Fibroblast of skin of right quadriceps (primary cell): ENCODE results near the gene HES7.
"Not testable (repeated sequence)": the region's sequence is repeated elsewhere in the genome, so short reads cannot be mapped to it uniquely, and the experiment has no call there.

ENCODE experiments used
- DNase-seq: peaks from one replicate; pipeline ENCODE4 v3.0.0-alpha.2; 2013

The HES7 gene

GRCh38 chr17:8123695-8124349, at the start of gene HES7:
Gene HES7, minus strand, starts transcription at chr17:8124106. Its CDS starts 22 bp downstream, at chr17:8124084.
- DNase-seq = no peak

DNA sequence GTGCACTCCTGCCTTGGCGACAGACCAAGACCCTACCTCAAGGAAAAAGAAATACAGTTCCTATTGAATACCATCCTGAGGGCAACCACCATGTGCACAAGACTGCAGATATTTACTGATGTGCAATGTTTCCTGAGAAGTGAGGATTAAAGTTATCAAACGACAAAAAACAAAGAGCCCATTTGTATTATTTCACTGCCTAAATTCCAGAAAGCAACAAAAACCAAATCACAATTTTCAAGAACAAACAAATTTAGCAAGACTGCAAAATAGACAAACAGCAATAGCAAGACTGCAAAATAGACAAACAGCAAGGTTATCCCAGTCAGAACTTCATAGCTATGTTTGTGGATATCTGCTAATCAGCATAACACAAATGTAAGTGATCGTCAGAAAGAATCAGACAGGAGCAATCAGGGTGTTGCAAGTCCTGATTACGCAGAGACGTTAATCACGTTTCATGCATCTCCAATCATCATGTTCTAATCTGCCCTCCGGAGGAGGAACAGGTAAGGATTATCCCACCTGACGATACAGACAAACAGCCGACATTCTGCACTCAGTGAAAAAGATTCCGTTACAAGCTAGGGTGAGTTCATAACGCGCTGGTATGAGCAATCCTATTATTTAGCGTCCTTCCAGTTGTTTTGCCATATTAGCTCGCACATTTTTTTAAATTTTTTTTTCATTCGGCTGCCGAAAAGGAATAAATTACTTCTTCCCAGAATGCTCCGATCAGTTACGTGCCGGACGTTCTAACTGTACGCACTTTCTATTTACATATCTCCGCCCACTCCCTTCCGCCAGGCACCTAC, 49.4 kb upstream of the HES7 start:
- peak; percentile 99 for DNase-seq

GRCh38 chr17:8170186-8170585, 46.3 kb upstream of the HES7 start:
- not testable (repeated sequence) for DNase-seq

DNA sequence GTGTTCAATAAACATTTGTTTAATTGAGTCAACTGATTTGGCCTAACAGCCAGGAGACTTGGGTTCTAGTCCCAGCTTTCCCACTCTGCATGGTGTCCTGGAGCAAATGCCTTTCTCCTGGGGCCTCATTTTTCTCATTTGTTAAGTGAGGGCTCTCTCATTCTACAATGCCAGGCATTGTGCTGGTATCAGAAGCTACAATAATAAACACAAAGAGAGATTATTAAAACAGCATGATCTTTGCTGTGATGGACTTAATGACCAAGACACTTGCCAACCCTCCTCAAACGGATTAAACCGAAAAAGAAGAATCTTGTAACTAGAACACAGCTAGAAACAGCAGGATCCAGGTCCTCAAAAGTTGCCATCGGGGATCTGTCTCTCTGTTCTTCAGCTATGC, 43.6 kb upstream of the HES7 start:
- DNase-seq = no peak

DNA sequence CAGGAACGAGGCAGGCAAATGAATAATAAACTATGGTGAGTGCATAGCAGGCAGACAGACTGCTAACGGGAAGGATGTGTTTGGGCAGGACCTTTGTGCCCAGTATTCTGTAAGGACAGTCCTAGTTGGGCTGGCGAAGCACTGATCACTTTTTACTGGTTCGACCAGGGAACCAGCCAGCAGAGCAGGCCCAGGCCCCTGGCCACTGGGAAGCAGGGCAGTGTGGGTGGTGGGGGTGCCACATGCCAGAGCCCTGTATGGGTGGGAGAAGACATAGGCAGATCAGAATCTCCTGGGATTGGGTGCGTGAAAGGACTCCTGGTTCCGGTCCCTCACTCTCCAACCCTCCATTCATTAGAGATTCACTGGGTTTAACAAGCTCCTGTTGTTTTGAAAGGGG, 42.8 kb upstream of the HES7 start:
- DNase-seq = no peak

- no peak for DNase-seq
Measured at GRCh38 chr17:8164815-8165131, 40.9 kb upstream of the HES7 start.

GRCh38 chr17:8163978-8164814, 40.3 kb upstream of the HES7 start:
- DNase-seq = peak; percentile 49

DNA sequence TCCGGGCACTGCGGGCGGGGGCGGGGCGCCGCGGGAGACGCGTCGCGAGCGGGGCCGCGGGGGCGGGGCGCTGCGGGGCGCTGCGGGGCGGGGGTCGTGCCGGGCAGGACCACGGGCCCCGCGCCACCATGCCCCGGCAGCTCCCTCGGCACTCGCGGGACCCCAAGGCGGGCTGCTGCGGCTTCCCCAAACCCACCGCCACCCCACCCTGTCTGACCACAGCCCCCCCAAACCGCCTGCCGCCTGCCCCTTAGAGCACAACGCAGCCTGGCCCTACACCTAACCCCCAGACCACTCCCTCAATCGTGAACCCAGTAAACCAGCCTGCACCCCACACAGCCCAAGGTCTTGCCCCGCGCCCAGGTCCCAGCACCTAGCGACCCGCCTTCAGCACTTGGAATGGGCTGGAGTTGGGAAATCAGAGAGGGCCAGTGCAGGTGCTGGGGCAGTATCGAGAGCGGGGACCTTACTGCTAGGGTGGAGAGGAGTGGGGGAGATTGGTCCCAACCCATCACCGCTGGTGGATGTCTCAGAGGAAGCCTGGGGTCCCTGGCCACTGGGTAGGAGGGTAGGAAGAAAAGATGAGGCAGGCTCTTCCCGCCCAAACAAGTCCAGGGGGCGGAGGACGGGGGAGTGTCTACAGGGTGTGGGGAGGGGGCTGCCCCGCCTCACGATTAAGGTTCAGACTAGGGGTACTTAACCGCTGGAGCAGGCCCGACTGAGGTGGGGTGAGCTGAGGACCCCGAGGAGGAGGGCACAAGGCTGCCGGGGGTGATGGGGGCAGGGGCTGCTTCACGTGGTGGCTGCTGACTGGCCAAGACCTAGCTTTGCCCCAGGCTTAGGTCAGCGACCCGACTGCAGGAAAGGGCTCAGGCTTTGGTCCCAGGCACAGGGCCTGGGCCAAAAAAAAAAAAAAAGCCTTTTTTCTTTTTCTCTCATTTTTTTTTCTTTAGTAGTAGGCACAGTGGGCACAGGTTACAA, 39.4 kb upstream of the HES7 start:
- DNase-seq = no peak

- peak; percentile 72 for DNase-seq
Measured at GRCh38 chr17:8162233-8162996, 38.5 kb upstream of the HES7 start, which contains the start of gene VAMP2. Gene VAMP2, minus strand, starts transcription at chr17:8162948. Its CDS starts 69 bp downstream, at chr17:8162879.

GRCh38 chr17:8161289-8162232, 37.7 kb upstream of the HES7 start:
- DNase-seq = no peak

DNA sequence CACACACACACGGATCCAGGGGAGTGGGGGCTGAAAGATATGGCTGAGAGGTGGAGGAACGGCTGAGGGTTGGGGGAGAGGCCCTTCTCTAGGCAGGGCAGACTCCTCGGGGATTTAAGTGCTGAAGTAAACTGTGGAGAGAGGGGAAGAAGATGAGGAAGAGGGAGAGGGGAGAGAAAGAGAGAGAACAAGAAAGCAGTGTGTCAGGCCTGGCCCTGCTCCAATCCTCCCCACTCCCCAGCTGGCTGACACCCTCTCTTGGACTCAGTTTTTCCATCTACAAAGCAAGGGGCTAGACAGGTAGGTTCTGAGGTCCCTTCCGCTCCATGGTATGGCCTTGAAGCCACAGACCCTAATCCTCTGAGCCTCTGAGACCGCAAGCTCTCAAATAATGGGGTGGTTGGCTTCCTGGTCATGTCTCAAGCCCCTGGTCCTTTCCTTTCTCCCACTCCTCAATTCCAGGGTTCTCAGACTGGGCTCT, 36.9 kb upstream of the HES7 start:
- no peak for DNase-seq

GRCh38 chr17:8160224-8160577, 36.3 kb upstream of the HES7 start:
- DNase-seq = no peak

DNA sequence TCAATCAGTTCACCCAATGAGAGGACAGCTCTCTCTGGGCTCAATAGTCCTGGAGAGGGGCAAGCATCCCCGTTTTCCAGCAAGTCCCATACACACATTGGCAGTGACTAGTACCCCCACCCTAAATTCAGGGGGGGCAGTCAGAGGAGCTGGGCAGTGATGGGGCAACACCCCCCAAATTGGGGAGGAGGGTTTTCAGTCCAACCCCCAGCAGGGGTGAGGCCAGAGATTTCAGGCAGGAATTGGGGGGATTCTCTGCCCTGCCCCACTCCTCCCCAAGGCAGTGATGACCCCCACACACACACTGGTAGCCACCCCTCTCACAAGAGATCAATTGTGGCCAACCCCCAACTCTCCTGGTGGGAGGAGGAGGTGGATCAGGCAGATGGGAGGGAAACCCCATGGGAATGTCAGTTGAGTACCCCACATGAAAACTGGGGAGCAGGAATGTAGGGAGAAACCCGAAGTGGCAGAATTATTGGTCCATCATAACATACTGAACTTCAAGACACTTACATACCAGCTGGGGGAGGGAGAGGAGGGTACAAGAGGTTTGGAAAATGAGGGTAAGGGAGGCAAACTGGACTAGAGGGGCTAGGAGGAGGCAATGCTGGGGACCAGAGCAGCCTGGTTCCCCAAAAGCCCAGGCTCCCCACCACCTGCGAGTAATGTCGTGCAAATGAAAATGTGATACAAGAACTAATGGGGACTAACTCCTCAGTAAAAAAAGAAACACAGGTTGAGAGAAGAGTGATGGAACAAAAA, 35.7 kb upstream of the HES7 start:
- DNase-seq = no peak

DNA sequence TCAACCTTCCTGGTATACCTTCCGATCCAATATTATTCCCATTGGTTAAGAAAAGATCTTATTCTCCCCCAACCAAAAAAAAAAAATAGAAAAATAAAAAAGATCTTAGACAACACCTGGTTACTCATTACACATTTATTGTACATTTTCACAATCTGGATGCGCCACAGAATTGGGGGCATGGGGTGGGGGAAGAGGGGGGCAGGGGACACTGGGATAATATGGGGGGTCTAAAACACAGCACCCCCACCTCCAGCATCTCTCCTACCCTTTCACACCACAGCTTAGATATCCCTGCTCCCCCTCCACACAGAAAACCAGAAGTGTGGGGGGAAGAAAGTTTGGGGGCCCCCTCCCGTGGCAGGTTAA, 35.1 kb upstream of the HES7 start:
- DNase-seq = no peak

- DNase-seq = peak; percentile 75
Measured at GRCh38 chr17:8158267-8159031, 34.5 kb upstream of the HES7 start.

GRCh38 chr17:8156246-8156992, 32.5 kb upstream of the HES7 start:
- DNase-seq = peak; percentile 100

DNA sequence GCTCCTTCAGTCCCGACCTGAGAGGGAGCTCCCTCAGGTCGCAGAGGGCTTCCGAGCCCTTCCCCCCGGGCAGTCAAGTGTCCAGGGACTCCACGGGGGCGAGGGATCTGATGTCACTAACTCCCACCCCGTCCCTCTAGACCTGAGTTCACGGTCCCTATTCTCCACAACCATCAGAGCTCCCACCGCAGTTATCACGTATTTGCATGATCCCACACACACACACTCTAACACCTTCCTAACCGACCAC, 32.0 kb upstream of the HES7 start:
- DNase-seq = no peak
